ENCODE results near the gene RER1.

RER1 gene

DNA sequence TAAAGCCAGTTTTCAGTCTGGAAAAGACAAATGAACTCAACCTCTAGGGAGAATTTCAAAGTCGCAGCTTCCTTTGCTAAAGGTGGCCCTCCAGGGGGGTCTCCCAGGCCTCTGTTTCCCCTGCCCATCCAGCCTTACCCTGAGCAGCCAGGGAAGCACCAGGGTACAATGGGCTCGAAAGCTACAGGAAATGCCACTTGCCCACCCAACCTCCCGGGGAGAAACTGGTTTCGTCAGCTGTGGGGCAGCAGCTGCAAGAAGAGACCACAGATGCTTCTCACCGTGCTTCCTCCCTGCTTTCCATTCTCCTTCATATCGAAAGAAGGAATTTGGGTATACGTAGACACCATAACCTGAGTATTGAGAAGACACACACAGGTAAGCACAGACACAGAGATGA lies 2.0 kb upstream of the RER1 start:
- no peak for DNase-seq (ENCODE audit: low read depth)

DNA sequence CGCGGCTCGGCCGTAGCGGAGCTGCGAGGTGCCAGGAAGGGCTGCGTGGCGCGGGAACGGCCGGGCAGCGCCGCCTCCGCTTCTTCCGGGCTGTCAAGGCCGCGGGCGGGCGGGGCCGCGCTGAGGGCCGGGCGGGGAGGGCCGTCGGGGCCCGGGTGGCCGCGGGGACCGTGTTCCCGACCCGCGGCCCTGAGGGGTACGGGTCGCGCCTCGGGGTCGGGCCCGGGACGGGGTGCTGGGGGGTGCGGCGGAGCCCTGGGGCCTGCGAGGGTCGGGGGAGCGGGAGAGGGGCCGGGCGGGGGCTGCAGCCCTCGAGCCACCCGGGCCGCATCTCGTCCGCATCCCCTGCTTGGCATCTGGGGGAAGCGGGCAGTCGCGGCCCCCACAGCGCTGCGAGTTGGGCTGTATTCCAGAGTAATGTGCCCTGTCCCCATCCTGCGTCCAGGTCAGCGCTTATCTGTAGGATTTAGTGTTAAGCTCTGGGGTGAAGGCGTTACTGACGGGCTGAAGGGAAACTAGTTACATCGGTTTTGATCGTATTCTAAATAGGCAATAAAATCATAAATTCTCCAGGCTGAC lies 379 bp downstream of the RER1 start:
- no peak for DNase-seq (ENCODE audit: low read depth)

- DNase-seq (ENCODE audit: low read depth), result no peak
These were observed 1.0 kb downstream of the RER1 start for GRCh38 chr1:2392686-2393085.

- no peak for DNase-seq (ENCODE audit: low read depth)
These were observed 1.8 kb downstream of the RER1 start for GRCh38 chr1:2393471-2393877.

- no peak for DNase-seq (ENCODE audit: low read depth)
These were observed 2.6 kb downstream of the RER1 start for GRCh38 chr1:2394220-2394619.

DNA sequence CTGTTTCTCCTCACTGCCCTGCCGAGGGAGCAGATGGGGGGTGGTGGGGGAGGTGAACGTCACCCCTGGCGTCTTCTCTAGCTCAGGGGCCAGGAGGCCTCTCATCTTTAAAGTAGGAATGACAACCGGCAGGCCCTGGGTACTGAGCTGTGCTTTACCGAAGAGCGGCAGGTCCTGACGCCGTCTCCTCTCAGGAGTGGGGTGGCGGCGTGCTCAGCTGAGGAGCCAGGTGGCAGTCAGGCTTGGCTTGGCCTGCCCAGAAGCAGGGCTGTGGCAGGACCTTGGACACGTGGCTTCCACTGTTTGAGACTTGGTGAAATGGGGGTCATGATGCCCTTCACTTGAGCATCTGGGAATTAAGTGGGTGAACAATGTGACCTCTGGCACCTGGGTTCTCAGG lies 3.1 kb downstream of the RER1 start:
- DNase-seq (ENCODE audit: low read depth), result no peak

- no peak for DNase-seq (ENCODE audit: low read depth)
These were observed 3.6 kb downstream of the RER1 start for GRCh38 chr1:2395245-2395644.

- DNase-seq (ENCODE audit: low read depth), result no peak
These were observed 4.4 kb downstream of the RER1 start for GRCh38 chr1:2396059-2396458.

DNA sequence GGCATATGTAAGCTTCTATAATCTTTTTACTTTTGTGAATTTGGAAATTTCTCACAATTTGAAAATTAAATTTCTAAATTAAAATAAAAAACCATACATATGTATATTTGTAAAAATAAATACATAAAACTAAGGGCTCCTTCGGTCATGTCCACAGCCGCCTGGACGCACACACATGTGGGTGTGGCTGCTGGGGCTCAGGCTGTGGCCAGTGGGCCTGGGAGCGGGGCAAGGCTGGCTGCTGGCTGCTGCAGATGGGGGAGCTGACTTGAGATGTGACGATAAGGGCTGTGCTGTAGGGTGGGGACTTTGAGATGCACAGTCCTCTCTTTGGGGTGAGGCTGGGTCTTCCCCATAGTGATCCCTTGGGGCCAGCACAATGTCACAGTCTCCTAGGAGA lies 4.8 kb downstream of the RER1 start:
- DNase-seq (ENCODE audit: low read depth), result no peak

DNA sequence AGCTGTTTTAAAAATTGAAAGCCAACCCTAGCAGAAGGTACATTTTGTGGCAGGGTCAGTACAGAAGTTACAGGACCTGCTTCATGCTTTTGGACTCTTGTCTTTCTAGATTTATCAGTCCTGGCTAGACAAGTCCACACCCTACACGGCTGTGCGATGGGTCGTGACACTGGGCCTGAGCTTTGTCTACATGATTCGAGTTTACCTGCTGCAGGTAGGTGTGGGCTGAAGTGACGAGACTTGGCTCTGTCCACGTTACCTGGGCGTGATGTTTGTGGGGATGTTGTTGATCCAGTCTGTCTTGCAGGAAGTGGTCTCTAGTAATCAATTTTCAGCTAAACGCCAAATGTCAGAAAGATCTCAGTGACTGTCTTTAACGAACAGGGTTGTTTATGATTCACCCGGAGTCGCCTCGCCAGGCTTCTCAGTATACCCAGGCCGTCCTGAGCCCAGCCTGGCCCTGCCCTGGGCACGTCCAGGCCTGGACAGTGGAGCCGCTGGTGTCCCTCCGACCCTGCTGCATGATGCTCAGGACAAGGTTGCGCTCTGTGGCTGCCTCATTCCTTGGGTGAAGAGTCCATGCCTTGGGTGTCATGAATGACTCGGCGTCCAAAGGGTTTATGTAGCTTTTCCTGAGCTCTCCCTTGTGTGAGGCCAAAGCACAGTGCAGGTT lies 5.5 kb downstream of the RER1 start:
- no peak for DNase-seq (ENCODE audit: low read depth)

DNA sequence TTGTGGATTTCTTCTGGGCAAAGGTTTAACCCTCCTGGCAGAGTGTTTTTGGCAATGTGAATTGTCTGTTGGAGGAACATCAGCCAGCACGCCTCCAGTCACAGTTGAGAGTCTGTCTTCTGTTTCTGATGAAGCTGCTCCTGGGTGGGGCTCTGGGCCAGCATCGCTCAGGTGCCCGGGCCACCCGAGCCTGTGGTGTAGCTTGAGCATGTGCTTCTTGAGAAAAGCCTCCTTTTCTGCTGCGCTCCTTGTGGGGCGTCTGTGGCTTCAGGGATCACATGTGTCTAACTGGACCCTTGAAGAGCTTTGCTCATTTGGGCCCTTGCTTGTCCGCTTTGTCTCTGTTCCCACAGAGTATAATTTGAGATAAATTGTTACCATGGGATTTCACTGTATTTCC lies 7.2 kb downstream of the RER1 start:
- no peak for DNase-seq (ENCODE audit: low read depth)

DNA sequence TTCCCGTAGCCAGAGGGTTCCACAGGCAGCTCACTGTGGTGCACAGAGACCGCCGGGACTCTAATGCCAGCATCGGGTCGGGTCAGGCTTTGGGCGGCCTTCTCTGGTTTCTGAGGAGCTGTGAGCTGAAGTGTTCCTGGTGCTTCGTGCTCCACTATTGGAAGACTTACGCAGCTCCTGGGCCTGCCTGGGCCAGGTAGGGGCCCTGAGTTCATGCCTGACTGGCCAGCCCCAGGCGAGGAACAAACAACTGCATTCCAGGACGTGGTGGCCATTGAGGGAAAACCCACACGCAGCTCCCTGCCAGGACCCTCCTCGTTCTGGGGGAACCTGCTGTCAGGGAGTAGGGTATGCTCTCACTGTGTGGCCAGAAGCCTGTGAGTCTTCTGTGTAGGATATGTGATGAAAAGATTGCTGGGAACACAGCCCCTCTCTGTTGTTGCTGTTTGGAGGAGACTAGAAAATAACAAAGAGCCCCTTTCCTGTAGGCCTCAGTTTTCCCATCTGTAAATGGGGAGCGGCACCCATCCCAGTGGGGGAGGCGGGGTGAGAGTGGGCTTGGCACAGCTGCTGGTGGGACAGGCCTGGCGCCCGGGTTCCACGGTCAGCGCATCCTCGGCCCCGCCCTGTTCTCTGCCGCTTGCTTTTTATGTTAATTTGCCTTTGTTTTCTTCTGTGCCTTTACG lies 8.4 kb downstream of the RER1 start:
- no peak for DNase-seq (ENCODE audit: low read depth)

GRCh38 chr1:2400576-2400909 lies 8.9 kb downstream of the RER1 start:
- DNase-seq (ENCODE audit: low read depth), result no peak

DNA sequence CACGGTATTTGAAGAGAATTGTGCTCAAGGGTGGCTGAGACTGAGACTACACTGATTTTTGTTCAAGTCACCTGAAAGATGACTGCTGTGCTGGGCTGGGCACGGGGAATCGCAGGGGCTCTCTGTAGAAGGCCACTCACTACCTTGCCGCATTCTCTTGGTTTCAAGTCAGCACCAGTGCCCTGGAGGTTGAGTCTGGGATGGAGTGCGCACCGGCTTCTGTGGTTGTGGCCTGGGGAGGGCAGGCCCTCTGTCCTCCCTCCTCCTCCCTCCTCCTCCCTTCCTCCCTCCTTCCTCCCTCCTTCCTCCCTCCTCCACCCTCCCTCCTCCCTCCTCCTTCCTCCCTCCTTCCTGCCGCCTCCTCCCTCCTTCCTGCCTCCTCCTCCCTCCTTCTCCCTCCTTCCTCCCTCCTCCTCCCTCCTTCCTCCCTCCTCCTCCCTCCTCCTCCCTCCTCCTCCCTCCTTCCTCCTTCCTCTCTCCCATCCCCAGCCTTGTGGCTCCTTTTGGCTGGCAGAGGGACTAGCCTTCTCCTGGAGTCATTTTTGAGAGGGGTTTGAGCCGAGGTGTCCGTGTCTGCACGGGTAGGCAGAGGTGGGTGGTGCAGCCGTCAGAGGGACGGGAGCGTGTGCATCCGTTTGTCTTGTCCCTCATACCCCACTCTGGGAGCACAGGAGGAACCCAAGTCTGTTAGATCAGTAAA lies 9.5 kb downstream of the RER1 start:
- no peak for DNase-seq (ENCODE audit: low read depth)

DNA sequence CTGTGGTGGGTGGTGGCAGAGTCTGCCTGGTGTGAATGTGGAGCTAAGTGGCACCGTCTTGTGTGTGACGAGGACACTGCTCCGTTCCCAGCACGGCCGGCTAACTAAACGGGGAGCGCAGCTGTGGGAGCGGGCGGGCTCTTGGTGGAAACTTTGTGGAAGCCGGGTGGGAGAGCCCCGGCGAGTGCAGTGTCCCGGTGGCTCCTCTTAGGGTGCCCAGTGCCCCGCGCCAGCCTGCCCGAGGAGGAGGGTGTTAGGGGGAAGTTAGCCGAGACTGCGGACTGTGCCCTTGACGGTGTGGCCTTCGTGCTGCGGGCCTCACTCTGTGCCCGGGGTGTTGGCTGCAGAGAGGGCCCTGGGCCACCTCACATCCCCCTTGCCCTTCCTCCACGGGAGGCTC lies 10.8 kb downstream of the RER1 start:
- no peak for DNase-seq (ENCODE audit: low read depth)

DNA sequence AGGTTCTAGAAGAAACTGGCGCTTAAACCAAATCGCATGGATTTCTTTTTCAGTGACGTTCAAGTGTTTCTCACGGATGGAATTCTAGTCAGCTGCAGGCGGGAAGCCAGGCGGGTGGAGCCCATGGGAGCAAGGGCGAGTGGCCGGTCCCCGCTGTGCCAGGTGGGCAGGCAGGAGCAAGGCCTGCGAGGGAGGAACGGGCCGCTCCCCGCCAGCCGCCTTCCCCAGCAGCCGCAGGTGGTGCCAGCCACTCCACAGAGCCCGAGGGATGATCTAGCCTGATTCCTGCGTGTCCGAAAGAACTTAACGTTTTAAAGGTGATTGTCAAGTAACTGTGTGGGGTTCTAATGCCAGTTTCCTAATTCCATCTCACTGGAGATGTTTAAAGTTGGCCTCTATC lies 11.6 kb downstream of the RER1 start:
- DNase-seq (ENCODE audit: low read depth), result no peak

DNA sequence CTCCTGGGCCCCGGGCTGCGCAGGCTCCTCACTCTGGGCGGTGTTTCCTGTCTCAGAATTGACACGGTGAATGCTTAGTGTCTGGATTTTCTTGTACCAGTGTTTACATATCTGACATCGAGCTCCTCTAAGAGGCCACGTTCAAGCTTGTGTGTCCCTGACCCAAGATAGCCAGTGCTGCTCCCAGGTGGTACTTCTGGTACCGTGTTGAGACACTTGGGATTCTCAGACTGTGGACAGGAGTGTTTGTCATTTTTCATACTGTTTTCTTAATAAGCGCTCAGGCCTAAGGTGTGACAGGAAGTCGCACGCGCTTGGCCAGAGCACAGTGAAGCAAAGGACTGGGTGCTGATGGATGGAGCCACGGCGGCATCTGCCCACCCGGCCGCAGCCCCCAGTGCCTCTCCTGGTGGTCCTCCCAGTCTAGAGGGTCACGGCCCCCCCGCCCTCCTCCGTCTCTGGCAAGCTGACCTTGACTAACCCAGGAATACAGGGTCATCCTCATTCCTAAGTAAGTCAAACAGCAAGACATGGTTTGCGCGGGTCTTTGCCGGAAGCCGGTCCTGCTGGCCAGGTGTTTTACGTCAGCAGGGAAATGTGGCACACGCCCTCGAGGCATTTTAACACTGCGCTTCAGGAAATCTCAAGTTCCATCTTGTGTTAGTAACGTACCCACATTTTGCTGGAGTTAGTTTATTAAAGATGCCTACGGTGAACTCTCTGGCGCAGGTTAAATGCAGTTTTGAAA lies 12.7 kb downstream of the RER1 start:
- no peak for DNase-seq (ENCODE audit: low read depth)

GRCh38 chr1:2404890-2405511 lies 13.4 kb downstream of the RER1 start:
- DNase-seq (ENCODE audit: low read depth), result no peak

DNA sequence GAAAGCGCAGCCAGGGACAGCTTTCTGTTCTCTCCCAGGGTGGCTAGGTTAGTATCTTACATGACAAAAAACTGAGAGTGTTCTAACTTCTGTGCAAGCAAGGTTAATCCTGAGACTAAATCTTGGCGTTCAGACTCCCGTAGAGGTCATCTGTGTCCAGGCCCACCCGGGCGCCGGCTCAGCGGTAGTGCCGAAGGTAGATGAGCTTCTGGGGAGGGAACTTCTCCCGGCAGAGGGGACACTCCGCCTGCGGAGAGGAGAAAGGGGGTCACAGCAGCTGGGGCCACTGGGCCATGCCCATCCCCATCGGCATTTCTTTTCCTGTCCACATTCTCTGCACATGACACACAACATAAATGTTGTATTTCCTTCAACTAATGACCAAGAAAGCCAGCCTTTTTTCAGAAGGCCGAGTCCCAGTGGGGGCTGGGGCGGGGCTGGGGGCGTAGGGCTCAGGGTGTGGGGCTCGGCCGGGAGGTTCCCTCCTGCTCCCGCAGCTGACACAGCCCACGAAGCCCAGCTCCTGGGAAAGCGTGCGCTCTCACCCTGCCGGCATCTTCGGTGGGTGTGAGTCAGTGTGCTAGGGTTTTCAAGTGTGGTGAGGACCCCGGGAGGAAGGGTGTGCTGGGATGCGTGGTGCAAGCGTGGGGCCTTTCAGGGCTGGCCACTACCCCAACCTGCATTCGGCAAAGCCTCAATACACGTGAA lies 14.1 kb downstream of the RER1 start:
- no peak for DNase-seq (ENCODE audit: low read depth)

- DNase-seq (ENCODE audit: low read depth), result no peak
These were observed 14.9 kb downstream of the RER1 start for GRCh38 chr1:2406451-2407041.
